ENCODE measurements around the gene SUDS3. TPM values are rescaled to one million over a fixed set of nuclear protein-coding genes. Genes with fewer than 3 reads are reported as not detected.

SUDS3 gene
- total RNA-seq, 1 donor from 2014 or later: 28.8 TPM

DNA sequence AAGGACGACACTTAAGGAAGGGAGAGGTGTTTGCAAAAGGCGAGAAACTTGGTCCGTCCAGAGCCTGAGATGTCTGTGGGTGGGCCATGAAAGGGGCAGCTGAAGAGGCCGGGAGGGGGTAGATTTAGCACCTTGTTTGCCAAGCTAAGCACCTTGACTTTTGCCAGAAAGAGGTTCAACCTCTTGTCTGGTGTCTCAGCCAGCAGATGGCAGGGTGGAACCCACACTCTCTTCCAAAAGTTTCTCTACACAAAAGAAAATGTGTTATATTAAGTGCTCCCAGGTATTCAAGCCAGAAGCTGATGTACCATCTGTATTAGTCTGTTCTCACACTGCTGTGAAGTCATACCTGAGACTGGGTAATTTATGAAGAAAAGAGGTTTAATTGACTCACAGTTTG lies 69.9 kb downstream of the SUDS3 start:
- Histone ChIP-seq H3K27ac (no peak overlapping the region), H3K4me1 (no peaks in the 10 kb centered on the region), H3K9me3 (no peaks in the 10 kb centered on the region), H3K27me3 (peaks cover 4% of the 10 kb centered on the region), H3K36me3 (no peaks in the 10 kb centered on the region), H3K4me3 (no peak overlapping the region)
- no peak for ATAC-seq
- TF ChIP-seq, protein P1, sequence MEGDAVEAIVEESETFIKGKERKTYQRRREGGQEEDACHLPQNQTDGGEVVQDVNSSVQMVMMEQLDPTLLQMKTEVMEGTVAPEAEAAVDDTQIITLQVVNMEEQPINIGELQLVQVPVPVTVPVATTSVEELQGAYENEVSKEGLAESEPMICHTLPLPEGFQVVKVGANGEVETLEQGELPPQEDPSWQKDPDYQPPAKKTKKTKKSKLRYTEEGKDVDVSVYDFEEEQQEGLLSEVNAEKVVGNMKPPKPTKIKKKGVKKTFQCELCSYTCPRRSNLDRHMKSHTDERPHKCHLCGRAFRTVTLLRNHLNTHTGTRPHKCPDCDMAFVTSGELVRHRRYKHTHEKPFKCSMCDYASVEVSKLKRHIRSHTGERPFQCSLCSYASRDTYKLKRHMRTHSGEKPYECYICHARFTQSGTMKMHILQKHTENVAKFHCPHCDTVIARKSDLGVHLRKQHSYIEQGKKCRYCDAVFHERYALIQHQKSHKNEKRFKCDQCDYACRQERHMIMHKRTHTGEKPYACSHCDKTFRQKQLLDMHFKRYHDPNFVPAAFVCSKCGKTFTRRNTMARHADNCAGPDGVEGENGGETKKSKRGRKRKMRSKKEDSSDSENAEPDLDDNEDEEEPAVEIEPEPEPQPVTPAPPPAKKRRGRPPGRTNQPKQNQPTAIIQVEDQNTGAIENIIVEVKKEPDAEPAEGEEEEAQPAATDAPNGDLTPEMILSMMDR (IDR thresholded peaks at IDR 0.05): no peak
- intact Hi-C loops (cut with DNase I): no loop called here
- DNase-seq: no peak

GRCh38 chr12:118447181-118447580 lies 70.8 kb downstream of the SUDS3 start:
- no peak for DNase-seq
- no peaks in the 10 kb centered on the region for H3K9me3 ChIP-seq
- no peak overlapping the region for H3K4me3 ChIP-seq
- no peaks in the 10 kb centered on the region for H3K36me3 ChIP-seq
- TF ChIP-seq, protein P1 (IDR thresholded peaks at IDR 0.05): no peak
- no peak overlapping the region for H3K27ac ChIP-seq
- no peak for ATAC-seq
- no peaks in the 10 kb centered on the region for H3K4me1 ChIP-seq
- intact Hi-C loops (cut with DNase I): no loop called here
- H3K27me3 ChIP-seq: peaks cover 4% of the 10 kb centered on the region

GRCh38 chr12:118448341-118448740 lies 72.0 kb downstream of the SUDS3 start:
- H3K4me1 ChIP-seq: no peaks in the 10 kb centered on the region
- H3K9me3 ChIP-seq: no peaks in the 10 kb centered on the region
- DNase-seq (no peak), ATAC-seq (no peak)
- peaks cover 4% of the 10 kb centered on the region for H3K27me3 ChIP-seq
- TF ChIP-seq, protein P1 (IDR thresholded peaks at IDR 0.05): no peak
- H3K4me3 ChIP-seq: no peak overlapping the region
- intact Hi-C loops (cut with DNase I): no loop called here
- H3K36me3 ChIP-seq: no peaks in the 10 kb centered on the region
- H3K27ac ChIP-seq: no peak overlapping the region

- DNase-seq: no peak
- ATAC-seq: no peak
- Histone ChIP-seq H3K4me1 (no peaks in the 10 kb centered on the region), H3K27me3 (no peaks in the 10 kb centered on the region), H3K36me3 (no peaks in the 10 kb centered on the region), H3K27ac (no peak overlapping the region), H3K9me3 (no peaks in the 10 kb centered on the region), H3K4me3 (no peak overlapping the region)
- intact Hi-C loops (cut with DNase I): no loop called here
- TF ChIP-seq, protein P1 (IDR thresholded peaks at IDR 0.05): no peak
These were observed 79.0 kb downstream of the SUDS3 start for GRCh38 chr12:118455327-118455726.

DNA sequence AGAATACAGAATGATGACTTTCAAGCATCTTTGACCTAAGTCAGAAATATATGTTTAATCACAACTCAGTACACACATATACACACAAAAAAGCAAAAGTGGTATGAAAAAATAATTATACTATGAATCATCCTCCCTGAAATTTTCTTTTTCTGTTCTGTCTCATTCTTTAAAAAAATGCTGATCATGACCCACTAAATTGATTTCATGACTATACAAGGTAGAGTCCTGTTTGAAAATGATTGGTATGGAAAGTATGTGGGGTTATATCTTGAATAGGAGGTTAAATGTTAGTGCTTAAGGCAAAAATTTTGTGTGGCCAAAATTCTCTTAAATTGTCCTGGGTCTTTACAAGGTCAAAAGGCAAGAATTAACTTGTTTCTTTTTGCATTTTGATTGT lies 80.4 kb downstream of the SUDS3 start:
- TF ChIP-seq, protein P1 (IDR thresholded peaks at IDR 0.05): no peak
- H3K36me3 ChIP-seq: no peaks in the 10 kb centered on the region
- no peaks in the 10 kb centered on the region for H3K4me1 ChIP-seq
- DNase-seq: no peak
- H3K27me3 ChIP-seq: no peaks in the 10 kb centered on the region
- no peak overlapping the region for H3K4me3 ChIP-seq
- intact Hi-C loops (cut with DNase I): no loop called here
- no peak overlapping the region for H3K27ac ChIP-seq
- no peaks in the 10 kb centered on the region for H3K9me3 ChIP-seq
- ATAC-seq: no peak

DNA sequence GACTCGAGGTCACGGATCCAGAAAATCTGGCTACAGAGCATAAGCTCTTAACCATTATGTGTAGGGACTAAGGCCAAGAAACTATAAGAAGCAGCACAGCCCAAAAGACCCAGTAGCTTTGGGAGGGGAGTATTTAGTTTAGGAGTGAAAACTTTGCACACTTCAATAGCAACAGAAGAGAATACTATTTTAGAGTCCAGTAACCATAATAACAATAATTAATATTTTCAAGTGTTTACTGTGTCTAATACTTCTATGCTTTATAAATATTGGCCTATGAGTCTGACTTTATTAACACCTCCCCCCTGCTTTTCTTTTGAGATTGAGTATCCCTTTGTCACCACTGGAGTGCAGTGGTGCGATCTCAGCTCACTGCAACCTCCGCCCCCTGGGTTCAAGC lies 82.8 kb downstream of the SUDS3 start:
- Histone ChIP-seq H3K4me1 (no peaks in the 10 kb centered on the region), H3K27me3 (no peaks in the 10 kb centered on the region), H3K27ac (no peak overlapping the region), H3K4me3 (no peak overlapping the region), H3K36me3 (no peaks in the 10 kb centered on the region), H3K9me3 (no peaks in the 10 kb centered on the region)
- ATAC-seq: no peak
- TF ChIP-seq, protein P1 (IDR thresholded peaks at IDR 0.05): no peak
- intact Hi-C loops (cut with DNase I): no loop called here
- no peak for DNase-seq

Data from upper lobe of right lung (tissue), 1 donor.